GM12878 (cell line): ENCODE data around the gene PLAC9. TPM values are rescaled to one million over a fixed set of nuclear protein-coding genes. Genes with fewer than 3 reads are reported as not detected.

ENCODE experiments used
- ATAC-seq: fragments of 200-7000 bp; cut with Tn5 transposase; 3 replicates; pipeline ENCODE4 v1.9.1; 2020; ENCODE audit warnings: mild to moderate bottlenecking, moderate library complexity
- BruUV-seq: library from RNA; stranded (reverse); fragments of 400-500 nt; replicated peaks from 2 replicates; lab custom pipeline; 2021; lab: Mats Ljungman, UMichigan
- CTCF ChIA-PET: fragments of 300-600 bp; sonication (Branson Sonifier 250); formaldehyde crosslinking; extraction: SDS; loops from one replicate; lab custom pipeline; 2021; ENCODE audit warnings: inconsistent platforms; lab: Yijun Ruan, JAX
- POLR2A ChIA-PET: fragments of 350-600 bp; formaldehyde crosslinking; extraction: SDS; loops from one replicate; lab custom pipeline; 2021; ENCODE audit warnings: inconsistent platforms; lab: Charles Lee
- RAD21 ChIA-PET: fragments of 300-600 bp; sonication (Branson Sonifier 250); formaldehyde crosslinking; loops from one replicate; lab custom pipeline; 2023; ENCODE audit warnings: antibody characterized with exemption; ENCODE audit not compliant: unreplicated experiment; lab: Charles Lee
- SMC1A ChIA-PET: fragments of 300-600 bp; sonication (Branson Sonifier 250); formaldehyde crosslinking; loops from one replicate; lab custom pipeline; 2023; ENCODE audit not compliant: unreplicated experiment, uncharacterized antibody; lab: Charles Lee
- DNase-seq: peaks from one replicate; pipeline ENCODE4 v3.0.0-alpha.2; 2011; ENCODE audit warnings: low read depth, low spot score
- FAIRE-seq: peaks from 3 replicates; lab custom pipeline; 2011; peaks lifted over from hg19 to GRCh38; lab: Jason Lieb, UNC
- H2AFZ ChIP-seq: 2 replicates; pipeline ENCODE4 v1.6.0; 2011; ENCODE audit warnings: low read depth, low read length, control low read depth; ENCODE audit not compliant: control insufficient read depth
- H3K27ac ChIP-seq: 2 replicates; pipeline ENCODE4 v1.5.1; 2011; ENCODE audit warnings: control low read depth; ENCODE audit not compliant: control insufficient read depth, insufficient read depth
- H3K27me3 ChIP-seq, 2 experiments: replicated peaks in 1 of 2; 2 replicates each; pipeline versions ENCODE4 v1.6.0 to v1.6.1; 2011; ENCODE audit warnings: low read length in 1 of 2; ENCODE audit not compliant: control insufficient read depth in 2 of 2, insufficient read depth in 2 of 2
- H3K36me3 ChIP-seq, 2 experiments: 2 replicates each; pipeline ENCODE4 v1.5.1; 2011; ENCODE audit warnings: low read length in 1 of 2; ENCODE audit not compliant: control insufficient read depth in 2 of 2, insufficient read depth in 2 of 2
- H3K4me1 ChIP-seq: 2 replicates; pipeline ENCODE4 v1.6.1; 2011; ENCODE audit warnings: mild to moderate bottlenecking, low read length, moderate library complexity, mixed read lengths; ENCODE audit not compliant: control insufficient read depth, insufficient read depth
- H3K4me2 ChIP-seq: 2 replicates; pipeline ENCODE4 v1.6.0; 2011; ENCODE audit warnings: control low read depth; ENCODE audit not compliant: control insufficient read depth, insufficient read depth
- H3K4me3 ChIP-seq: fragments of 200-600 bp; sonication (generic); 2 replicates; pipeline ENCODE4 v1.5.1; 2016
- H3K79me2 ChIP-seq: 2 replicates; pipeline ENCODE4 v1.6.0; 2011; ENCODE audit warnings: low read length; ENCODE audit not compliant: control insufficient read depth, insufficient read depth
- H3K9ac ChIP-seq: 2 replicates; pipeline ENCODE4 v1.8.0; 2011; ENCODE audit warnings: low read length, control low read depth, mixed read lengths; ENCODE audit not compliant: control insufficient read depth, insufficient read depth
- H3K9me3 ChIP-seq: replicated peaks from 3 replicates; pipeline ENCODE4 v1.5.1; 2011; ENCODE audit warnings: mild to moderate bottlenecking, low read length; ENCODE audit not compliant: control insufficient read depth, insufficient read depth
- H4K20me1 ChIP-seq: 2 replicates; pipeline ENCODE4 v1.6.0; 2011; ENCODE audit not compliant: control insufficient read depth, insufficient read depth
- CBX5 ChIP-seq: sonication (generic); IDR thresholded peaks from 2 replicates; pipeline ENCODE4 v1.6.1; 2016; ENCODE audit warnings: low read depth, moderate library complexity, mild to moderate bottlenecking, inconsistent platforms
- ETV6 ChIP-seq, 2 experiments: fragments of 450-650 bp in 1 of 2; IDR thresholded peaks in 1 of 2; conservative IDR thresholded peaks in 1 of 2; 2 replicates each; pipeline ENCODE4 v1.6.1; 2014; ENCODE audit warnings: antibody characterized with exemption in 1 of 2, borderline replicate concordance in 1 of 2, low read depth in 1 of 2, mild to moderate bottlenecking in 1 of 2, moderate library complexity in 1 of 2
- FOXM1 ChIP-seq: IDR thresholded peaks from 2 replicates; pipeline ENCODE4 v1.6.1; 2012; ENCODE audit warnings: low read depth, mild to moderate bottlenecking, inconsistent platforms, low read length, moderate library complexity
- JUNB ChIP-seq: IDR thresholded peaks from 2 replicates; pipeline ENCODE4 v1.6.1; 2016; ENCODE audit warnings: antibody characterized with exemption, mild to moderate bottlenecking
- MLLT1 ChIP-seq: fragments of 450-650 bp; IDR thresholded peaks from 2 replicates; pipeline ENCODE4 v1.6.1; 2016; ENCODE audit warnings: mild to moderate bottlenecking
- MXI1 ChIP-seq: fragments of 150-350 bp; IDR thresholded peaks from 2 replicates; pipeline ENCODE4 v1.6.1; 2011; ENCODE audit warnings: low read depth, mild to moderate bottlenecking, inconsistent platforms, low read length, improper control_type of control experiment
- MYB ChIP-seq: fragments of 150-350 bp; IDR thresholded peaks from 2 replicates; pipeline ENCODE4 v1.6.1; 2014; ENCODE audit warnings: mild to moderate bottlenecking, low read depth, low read length, borderline replicate concordance
- NBN ChIP-seq: fragments of 450-650 bp; IDR thresholded peaks from 2 replicates; pipeline ENCODE4 v1.6.1; 2016
- NFIC ChIP-seq: IDR thresholded peaks from 2 replicates; pipeline ENCODE4 v1.6.1; 2012; ENCODE audit warnings: low read depth, mild to moderate bottlenecking, inconsistent platforms, low read length, moderate library complexity
- NFXL1 ChIP-seq: fragments of 450-650 bp; IDR thresholded peaks from 2 replicates; pipeline ENCODE4 v1.6.1; 2017; ENCODE audit warnings: antibody characterized with exemption, mild to moderate bottlenecking, borderline replicate concordance
- PML ChIP-seq: IDR thresholded peaks from 2 replicates; pipeline ENCODE4 v1.6.1; 2012; ENCODE audit warnings: low read length, inconsistent platforms
- RFX5 ChIP-seq: IDR thresholded peaks from 2 replicates; pipeline ENCODE4 v1.6.1; 2011; ENCODE audit warnings: low read depth, low read length, improper control_type of control experiment
- SKIL ChIP-seq: fragments of 450-650 bp; IDR thresholded peaks from 2 replicates; pipeline ENCODE4 v1.6.1; 2017; ENCODE audit warnings: mild to moderate bottlenecking, low read depth, inconsistent platforms; ENCODE audit not compliant: poor library complexity, severe bottlenecking
- SMAD5 ChIP-seq: IDR thresholded peaks from 2 replicates; pipeline ENCODE4 v1.6.1; 2016; ENCODE audit warnings: antibody characterized with exemption, low read depth
- SUPT20H ChIP-seq: IDR thresholded peaks from 2 replicates; pipeline ENCODE4 v1.6.1; 2011; ENCODE audit warnings: low read depth, mild to moderate bottlenecking, low read length, moderate library complexity, borderline replicate concordance; ENCODE audit not compliant: control insufficient read depth
- TAF1 ChIP-seq: IDR thresholded peaks from 2 replicates; pipeline ENCODE4 v1.6.1; 2011; ENCODE audit warnings: mild to moderate bottlenecking, low read depth, low read length, borderline replicate concordance
- TARDBP ChIP-seq: IDR thresholded peaks from 2 replicates; pipeline ENCODE4 v1.6.1; 2016; ENCODE audit warnings: borderline replicate concordance
- TBL1XR1 ChIP-seq: IDR thresholded peaks from 2 replicates; pipeline ENCODE4 v1.6.1; 2012; ENCODE audit warnings: low read depth, low read length, improper control_type of control experiment
- ZBED1 ChIP-seq: IDR thresholded peaks from 2 replicates; pipeline ENCODE4 v1.6.1; 2016; ENCODE audit warnings: borderline replicate concordance
- ZNF384 ChIP-seq: IDR thresholded peaks from 2 replicates; pipeline ENCODE4 v1.6.1; 2012; ENCODE audit warnings: low read depth, mild to moderate bottlenecking, low read length, improper control_type of control experiment, borderline replicate concordance
- WGBS: methylation state at CpG from one replicate; pipeline ENCODE4 v1.1.6; 2016; ENCODE audit warnings: low lambda C conversion rate; ENCODE audit not compliant: insufficient replicate concordance, insufficient coverage; ENCODE audit errors: missing lambda C conversion rate; 5-methylcytosine and 5-hydroxymethylcytosine counted together
- in situ Hi-C: fragments of 300-500 bp; cut with MboI; formaldehyde crosslinking; loops from 9 replicates; pipeline ENCODE4 v1.14.3; 2018; ENCODE audit warnings: mixed read lengths
- intact Hi-C: fragments of 100-400 bp; cut with micrococcal nuclease; formaldehyde crosslinking; loops from one replicate; pipeline ENCODE4 v1.14.2; 2022; ENCODE audit not compliant: unreplicated experiment
- polyA plus RNA-seq, 11 experiments: library from polyadenylated mRNA; depleted of rRNA in 4 of 11; unstranded in 6 of 11; stranded (reverse) in 5 of 11; fragments of >200 nt; fragmentation: Nextera tagmentation in 4 of 11; fragmentation: Illumina TruSeq in 1 of 11; extraction: Ambion mirVana in 4 of 11; extraction: Trizol in 1 of 11; gene quantifications; 1 replicate in 1 of 11; 2 replicates in 10 of 11; pipeline versions ENCODE4 v1.2.1 to v1.2.3, GENCODE V29; 2011 to 2016; ENCODE audit warnings: inconsistent platforms in 2 of 11, missing spikeins in 2 of 11, low read depth in 1 of 11
- total RNA-seq, 4 experiments: library from RNA; depleted of rRNA in 3 of 4; stranded (reverse); fragments of >200 nt in 3 of 4; fragmentation: Illumina TruSeq in 1 of 4; extraction: Trizol in 1 of 4; gene quantifications; 2 replicates each; pipeline versions ENCODE4 v1.2.1 to v1.2.3, GENCODE V29; 2013 to 2021

The PLAC9 gene
- total and polyA plus RNA-seq, 10 of the 15 experiments (the other 5 are each of a cell fraction or from before 2014, with no cell fraction given), result not detected

GRCh38 chr10:80183436-80183835, 50.9 kb downstream of the PLAC9 start:
- CTCF ChIA-PET, result no interaction called here
- Histone ChIP-seq H3K9me3 (no peaks in the 10 kb centered on the region), H2AFZ (no peak overlapping the region), H3K4me2 (no peak overlapping the region), H3K4me1 (peaks cover 16% of the 10 kb centered on the region), H3K9ac (no peak overlapping the region), H3K36me3 (peaks cover 3 to 15% of the 10 kb centered on the region in 2 experiments; a peak in 3 of 4 replicates)
- WGBS, result 100% methylated on average over 4 of the region's 4 CpGs
- intact Hi-C loops, result no loop called here
- FAIRE-seq, result no peak
- no TSS peak for BruUV-seq
- RAD21 ChIA-PET, result interaction anchor here (2.0 kb wide), 1 partner anchor 19 kb away, joined by 5 read pairs; no protein-coding TSS in a partner anchor
- SMC1A ChIA-PET, result interaction anchor here (1.0 to 2.6 kb wide), 3 partner anchors 11 to 40 kb away, joined by 3 to 7 read pairs (median 3); no protein-coding TSS in a partner anchor
- TF ChIP-seq NFXL1 (no peak), SKIL (no peak), NBN (no peak), NFIC (no peak), ZNF384 (no peak), SUPT20H (no peak), TBL1XR1 (no peak), MXI1 (no peak), MYB (no peak), CBX5 (no peak), SMAD5 (no peak), RFX5 (no peak), PML (no peak), ETV6 (conservative IDR thresholded peaks at IDR 0.05 in 1 of 2, IDR thresholded peaks at IDR 0.05 in 1 of 2; ENCODE audit: borderline replicate concordance in 1 of 2, low read depth in 1 of 2) (no peak), TARDBP (no peak), TAF1 (no peak), MLLT1 (no peak), ZBED1 (no peak), JUNB (no peak), FOXM1 (no peak)
- TF ChIP-seq, all 136 proteins: peak for 0
- in situ Hi-C loops, result no loop called here
- peaks cover 23% of the 10 kb centered on the region for H3K79me2 ChIP-seq
- no peak overlapping the region for H3K4me3 ChIP-seq
- H3K27ac ChIP-seq, result no peak overlapping the region
- no peaks in the 10 kb centered on the region for H3K27me3 ChIP-seq
- H4K20me1 ChIP-seq, result no peaks in the 10 kb centered on the region
- no peak for ATAC-seq
- no peak for DNase-seq
- POLR2A ChIA-PET, result no interaction called here
